Spinal cord (tissue), 10 donors: ENCODE data around the gene SFMBT1. TPM values are rescaled to one million over a fixed set of nuclear protein-coding genes. Genes with fewer than 3 reads are reported as not detected.
A peak's percentile ranks its signal among the peaks of the same experiment; 100 is the strongest.
"Not testable (repeated sequence)": the region's sequence is repeated elsewhere in the genome, so short reads cannot be mapped to it uniquely, and the experiment has no call there.

Source experiments
- DNase-seq, 6 donors: peaks; one replicate each; pipeline versions ENCODE4 v3.0.0 to v3.0.0-alpha.2; 2013 to 2015; ENCODE audit warnings: low spot score in 6 of 6, low read depth in 4 of 6
- H3K27ac ChIP-seq: one replicate; pipeline ENCODE4 v1.5.1; 2013; ENCODE audit warnings: low read depth, low read length, control low read depth
- H3K27me3 ChIP-seq: one replicate; pipeline ENCODE4 v1.6.1; 2013; ENCODE audit warnings: low read length; ENCODE audit not compliant: control insufficient read depth, insufficient read depth
- H3K36me3 ChIP-seq: one replicate; pipeline ENCODE4 v1.6.1; 2013; ENCODE audit warnings: low read length; ENCODE audit not compliant: control insufficient read depth, insufficient read depth
- H3K4me1 ChIP-seq: one replicate; pipeline ENCODE4 v1.6.1; 2013; ENCODE audit warnings: low read length; ENCODE audit not compliant: control insufficient read depth, insufficient read depth
- H3K4me3 ChIP-seq: one replicate; pipeline ENCODE4 v1.5.1; 2013; ENCODE audit warnings: low read depth, low read length, control low read depth
- H3K9me3 ChIP-seq: one replicate; pipeline ENCODE4 v1.6.1; 2013; ENCODE audit warnings: low read length; ENCODE audit not compliant: control insufficient read depth, insufficient read depth
- WGBS: methylation state at CpG from one replicate; pipeline ENCODE4 v1.1.5; 2013; ENCODE audit warnings: missing lambda C conversion rate; ENCODE audit not compliant: insufficient coverage; 5-methylcytosine and 5-hydroxymethylcytosine counted together
- polyA plus RNA-seq, 2 donors: library from polyadenylated mRNA; unstranded; fragments of 120-200 nt; gene quantifications; one replicate each; pipeline ENCODE4 v1.2.1, GENCODE V29; 2013; ENCODE audit not compliant: insufficient read length in 2 of 2
- total RNA-seq, 2 donors: library from RNA; depleted of rRNA in 1 of 2; stranded (reverse); fragments of 120-200 nt in 1 of 2; fragments of >200 nt in 1 of 2; gene quantifications; one replicate each; pipeline versions ENCODE4 v1.2.3 to v1.2.4, GENCODE V29; 2013 to 2014
- donor health status: healthy.

The SFMBT1 gene
- total and polyA plus RNA-seq, 4 donors, result 10.0 to 16.9 (median 12.9) TPM

GRCh38 chr3:53040351-53040820 lies 5.5 kb downstream of the SFMBT1 start:
- DNase-seq, result peak in 1 of 6 donors; percentile 19
- Histone ChIP-seq H3K27ac (no peak overlapping the region), H3K4me3 (no peak overlapping the region), H3K27me3 (no peaks in the 10 kb centered on the region), H3K4me1 (no peaks in the 10 kb centered on the region), H3K9me3 (no peaks in the 10 kb centered on the region), H3K36me3 (no peaks in the 10 kb centered on the region)

GRCh38 chr3:53039376-53039752 lies 6.5 kb downstream of the SFMBT1 start:
- DNase-seq, result no peak
- H3K9me3 ChIP-seq, result no peaks in the 10 kb centered on the region
- H3K36me3 ChIP-seq, result no peaks in the 10 kb centered on the region
- H3K27me3 ChIP-seq, result no peaks in the 10 kb centered on the region
- H3K27ac ChIP-seq, result no peak overlapping the region
- H3K4me3 ChIP-seq, result no peak overlapping the region
- WGBS, result no CpG with 5 or more reads among the region's 2 CpGs
- H3K4me1 ChIP-seq, result no peaks in the 10 kb centered on the region

GRCh38 chr3:53038679-53039375 lies 7.0 kb downstream of the SFMBT1 start:
- no peak overlapping the region for H3K27ac ChIP-seq
- 93% methylated on average over 4 of the region's 5 CpGs for WGBS
- DNase-seq, result no peak
- H3K27me3 ChIP-seq, result no peaks in the 10 kb centered on the region
- no peaks in the 10 kb centered on the region for H3K36me3 ChIP-seq
- H3K4me3 ChIP-seq, result no peak overlapping the region
- H3K9me3 ChIP-seq, result no peaks in the 10 kb centered on the region
- no peaks in the 10 kb centered on the region for H3K4me1 ChIP-seq

DNA sequence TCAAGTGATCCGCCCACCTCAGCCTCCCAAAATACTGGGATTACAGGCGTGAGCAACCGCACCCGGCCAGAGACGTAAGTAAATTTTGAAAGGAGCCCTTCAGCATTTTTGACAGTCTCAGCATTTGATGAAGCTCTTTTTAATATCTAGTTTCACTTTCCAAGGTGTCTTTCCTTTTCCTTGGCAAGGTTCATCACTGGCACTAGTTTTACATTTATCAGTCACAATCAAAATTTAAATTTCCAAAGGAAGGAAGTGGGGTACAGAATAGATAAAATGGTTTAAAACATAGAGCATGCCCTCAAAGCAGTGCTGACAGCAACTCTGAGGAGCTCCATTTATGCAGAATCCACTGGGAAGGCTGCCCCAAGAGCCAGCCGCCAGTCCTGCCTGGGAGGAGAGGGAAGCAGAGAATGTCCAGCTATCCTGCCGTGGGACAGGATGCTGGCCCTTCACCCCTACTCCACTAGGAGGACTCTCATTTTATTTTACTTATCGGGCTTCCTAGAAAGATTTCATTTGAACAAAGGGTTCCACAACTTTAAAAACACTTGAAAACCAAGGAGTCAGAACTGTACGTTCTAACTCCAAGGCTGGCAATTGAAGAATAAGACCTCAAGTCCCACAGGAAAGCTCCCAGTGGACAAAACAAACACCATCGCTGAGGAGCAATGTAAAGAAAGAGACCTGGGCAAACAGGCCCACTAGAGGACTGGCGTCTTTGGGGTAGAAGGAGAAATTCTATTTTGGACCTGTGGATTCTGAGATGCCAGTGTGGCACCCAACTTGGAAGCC lies 9.9 kb downstream of the SFMBT1 start:
- Histone ChIP-seq H3K9me3 (no peaks in the 10 kb centered on the region), H3K4me3 (no peak overlapping the region), H3K36me3 (no peaks in the 10 kb centered on the region), H3K4me1 (no peaks in the 10 kb centered on the region), H3K27me3 (no peaks in the 10 kb centered on the region), H3K27ac (no peak overlapping the region)
- DNase-seq, result no peak
- 98% methylated on average over 8 of the region's 11 CpGs for WGBS

GRCh38 chr3:53035018-53035417 lies 10.9 kb downstream of the SFMBT1 start:
- H3K36me3 ChIP-seq, H3K27ac ChIP-seq, H3K27me3 ChIP-seq, H3K9me3 ChIP-seq, H3K4me3 ChIP-seq, H3K4me1 ChIP-seq, DNase-seq: not testable (repeated sequence)
- 88% methylated on average over 3 of the region's 5 CpGs for WGBS

DNA sequence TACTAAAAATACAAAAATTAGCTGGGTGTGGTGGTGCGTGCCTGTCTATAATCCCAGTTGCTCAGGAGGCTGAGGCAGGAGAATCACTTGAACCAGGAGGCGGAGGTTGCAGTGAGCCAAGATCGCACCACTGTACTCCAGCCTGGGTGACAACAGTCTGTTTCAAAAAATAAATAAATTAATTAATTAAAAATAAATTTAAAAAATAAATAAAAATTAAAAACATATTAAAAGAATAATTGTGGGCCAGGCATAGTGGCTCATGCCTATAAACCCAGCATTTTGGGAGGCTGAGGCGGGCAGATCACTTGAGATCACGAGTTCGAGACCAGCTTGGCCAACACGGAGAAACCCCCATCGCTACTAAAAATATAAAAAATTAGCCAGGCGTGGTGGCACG lies 11.5 kb downstream of the SFMBT1 start:
- not testable (repeated sequence) for H3K36me3 ChIP-seq, H3K4me3 ChIP-seq, H3K27ac ChIP-seq, H3K27me3 ChIP-seq, H3K4me1 ChIP-seq, H3K9me3 ChIP-seq, DNase-seq
- 99% methylated on average over 7 of the region's 10 CpGs for WGBS

- Histone ChIP-seq H3K27ac (no peak overlapping the region), H3K27me3 (no peaks in the 10 kb centered on the region), H3K36me3 (no peaks in the 10 kb centered on the region), H3K4me3 (no peak overlapping the region), H3K9me3 (no peaks in the 10 kb centered on the region), H3K4me1 (no peaks in the 10 kb centered on the region)
- no peak for DNase-seq
Measured at GRCh38 chr3:53032609-53033008, 13.3 kb downstream of the SFMBT1 start.

DNA sequence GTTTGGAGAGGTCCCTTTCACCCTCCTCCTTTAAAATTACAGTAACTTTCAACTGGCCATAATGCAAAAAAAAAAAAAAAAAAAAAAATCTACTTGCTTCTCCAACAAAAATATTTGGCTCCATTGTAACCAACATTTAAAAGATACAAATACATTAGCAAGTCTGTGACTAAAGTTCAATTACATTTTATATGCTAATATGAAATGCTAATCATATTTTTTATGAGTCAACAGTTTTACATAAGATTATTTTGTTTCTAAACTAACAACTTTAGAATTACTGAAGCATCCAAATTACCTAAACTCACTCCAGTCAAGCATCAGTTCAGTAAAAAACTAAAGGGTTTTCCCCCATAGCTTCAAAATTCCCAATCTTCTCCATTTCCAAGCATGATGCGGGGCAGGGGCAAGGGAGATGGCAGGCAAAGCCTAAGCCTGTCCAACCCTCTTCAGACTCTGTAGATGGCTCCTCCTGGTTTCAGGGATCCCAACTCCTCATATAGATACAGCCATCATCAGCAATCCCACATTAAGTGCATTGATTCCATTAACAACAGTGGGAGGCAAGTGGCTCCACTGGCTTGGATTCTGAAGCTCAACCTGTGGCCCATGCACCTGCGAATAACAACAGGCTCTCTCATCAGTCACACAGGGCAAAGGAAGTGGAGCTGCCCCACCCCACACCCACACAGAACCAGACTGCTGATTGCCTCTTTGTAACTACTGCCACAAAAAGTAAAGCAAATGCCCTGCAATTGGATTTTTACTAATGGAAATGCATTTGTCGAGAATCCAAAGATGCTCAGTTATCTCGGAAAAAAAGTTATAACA lies 15.0 kb downstream of the SFMBT1 start:
- Histone ChIP-seq H3K27ac (no peak overlapping the region), H3K27me3 (no peaks in the 10 kb centered on the region), H3K36me3 (no peaks in the 10 kb centered on the region), H3K4me1 (no peaks in the 10 kb centered on the region), H3K4me3 (no peak overlapping the region), H3K9me3 (no peaks in the 10 kb centered on the region)
- DNase-seq, result no peak
- 93% methylated on average over 2 of the region's 4 CpGs for WGBS

GRCh38 chr3:53028641-53029040 lies 17.2 kb downstream of the SFMBT1 start:
- no peaks in the 10 kb centered on the region for H3K27me3 ChIP-seq
- no peak overlapping the region for H3K27ac ChIP-seq
- 96% methylated on average over 6 of the region's 7 CpGs for WGBS
- H3K4me1 ChIP-seq, result no peaks in the 10 kb centered on the region
- H3K9me3 ChIP-seq, result no peaks in the 10 kb centered on the region
- H3K36me3 ChIP-seq, result no peaks in the 10 kb centered on the region
- no peak overlapping the region for H3K4me3 ChIP-seq
- no peak for DNase-seq
